K562 (cell line): ENCODE measurements around the gene DCAF11. TPM values are rescaled to one million over a fixed set of nuclear protein-coding genes. Genes with fewer than 3 reads are reported as not detected.

Source experiments
- ATAC-seq: fragments of 200-7000 bp; cut with Tn5 transposase; 3 replicates; pipeline ENCODE4 v1.9.1; 2020; ENCODE audit warnings: moderate library complexity
- BruUV-seq: library from RNA; stranded (reverse); fragments of 400-500 nt; replicated peaks from 2 replicates; lab custom pipeline; 2021; lab: Mats Ljungman, UMichigan
- CTCF ChIA-PET: fragments of 300-600 bp; formaldehyde crosslinking; extraction: SDS; loops from one replicate; lab custom pipeline; 2021; ENCODE audit warnings: low intra/inter-chr PET ratio; lab: Yijun Ruan, JAX
- POLR2A ChIA-PET: fragments of 300-600, 350-650 bp; sonication (Branson Sonifier 250); formaldehyde crosslinking; extraction: SDS; loops from one replicate; lab custom pipeline; 2021; ENCODE audit warnings: antibody characterized with exemption, inconsistent platforms; lab: Yijun Ruan, JAX
- DNase-seq, 4 experiments: peaks; one replicate each; pipeline versions ENCODE4 v3.0.0 to v3.0.0-alpha.2; 2011 to 2018; ENCODE audit warnings: low spot score in 3 of 4, mixed read lengths in 3 of 4; ENCODE audit errors: extremely low read depth in 1 of 4
- FAIRE-seq: peaks from 2 replicates; lab custom pipeline; 2011; peaks lifted over from hg19 to GRCh38; lab: Jason Lieb, UNC
- H2AFZ ChIP-seq: 2 replicates; pipeline ENCODE4 v1.6.0; 2011; ENCODE audit warnings: low read depth, low read length, control low read depth, inconsistent platforms
- H3K27ac ChIP-seq: fragments of 200-600 bp; 3 replicates; pipeline ENCODE4 v1.8.0; 2011; ENCODE audit warnings: low read depth, mild to moderate bottlenecking, control low read depth, inconsistent platforms, low read length, moderate library complexity, mixed read lengths; ENCODE audit errors: extremely low read depth
- H3K27me3 ChIP-seq, 2 experiments: fragments of 300-600 bp in 1 of 2; 2 replicates in 1 of 2; 3 replicates in 1 of 2; pipeline versions ENCODE4 v1.6.0 to v1.8.0; 2011; ENCODE audit warnings: inconsistent platforms in 2 of 2, low read length in 2 of 2, mild to moderate bottlenecking in 1 of 2, mixed read lengths in 1 of 2, moderate library complexity in 1 of 2; ENCODE audit not compliant: control insufficient read depth in 2 of 2, insufficient read depth in 2 of 2
- H3K36me3 ChIP-seq: fragments of 300-600 bp; 3 replicates; pipeline ENCODE4 v1.8.0; 2011; ENCODE audit warnings: mild to moderate bottlenecking, low read length, inconsistent platforms; ENCODE audit not compliant: control insufficient read depth, insufficient read depth
- H3K4me1 ChIP-seq, 2 experiments: fragments of 200-600 bp in 1 of 2; replicated peaks in 1 of 2; 2 replicates in 1 of 2; 3 replicates in 1 of 2; pipeline versions ENCODE4 v1.5.1 to v1.8.0; 2011; ENCODE audit warnings: inconsistent platforms in 2 of 2, low read length in 2 of 2, mild to moderate bottlenecking in 1 of 2, mixed read lengths in 1 of 2, moderate library complexity in 1 of 2; ENCODE audit not compliant: control insufficient read depth in 2 of 2, insufficient read depth in 2 of 2
- H3K4me2 ChIP-seq: 2 replicates; pipeline ENCODE4 v1.6.1; 2011; ENCODE audit warnings: low read length, control low read depth, inconsistent platforms, mixed read lengths; ENCODE audit not compliant: insufficient read depth
- H3K4me3 ChIP-seq: fragments of 200-600 bp; sonication (generic), shearing (Covaris generic); 2 replicates; pipeline ENCODE4 v1.5.1; 2016; ENCODE audit warnings: control low read depth, inconsistent platforms
- H3K79me2 ChIP-seq: fragments of 200-600 bp; 3 replicates; pipeline ENCODE4 v1.8.0; 2011; ENCODE audit warnings: low read length, inconsistent platforms; ENCODE audit not compliant: control insufficient read depth, insufficient read depth
- H3K9ac ChIP-seq, 2 experiments: 2 replicates each; pipeline versions ENCODE4 v1.6.0 to v1.6.1; 2011; ENCODE audit warnings: low read depth in 2 of 2, low read length in 2 of 2, control low read depth in 1 of 2, inconsistent platforms in 1 of 2, mild to moderate bottlenecking in 1 of 2, mixed read lengths in 1 of 2; ENCODE audit not compliant: insufficient read depth in 1 of 2
- H3K9me1 ChIP-seq: one replicate; pipeline ENCODE4 v1.6.0; 2011; ENCODE audit warnings: inconsistent platforms, mild to moderate bottlenecking, low read length, moderate library complexity; ENCODE audit not compliant: control insufficient read depth, insufficient read depth
- H3K9me3 ChIP-seq: replicated peaks from 2 replicates; pipeline ENCODE4 v1.5.1; 2011; ENCODE audit warnings: low read depth, low read length, inconsistent platforms; ENCODE audit not compliant: control insufficient read depth, insufficient read depth
- H4K20me1 ChIP-seq: replicated peaks from 2 replicates; pipeline ENCODE4 v1.6.1; 2011; ENCODE audit warnings: low read length, inconsistent platforms, mixed read lengths; ENCODE audit not compliant: control insufficient read depth, insufficient read depth
- ATF7 ChIP-seq: fragments of 450-650 bp; IDR thresholded peaks from 2 replicates; pipeline ENCODE4 v1.7.1; 2014; ENCODE audit warnings: mild to moderate bottlenecking, moderate library complexity
- BRF2 ChIP-seq: IDR thresholded peaks from 3 replicates; pipeline ENCODE4 v1.6.1; 2011; ENCODE audit warnings: borderline replicate concordance, mild to moderate bottlenecking; ENCODE audit not compliant: insufficient read length, insufficient read depth
- C11orf30 ChIP-seq: fragments of 450-650 bp; IDR thresholded peaks from 2 replicates; pipeline ENCODE4 v1.6.1; 2016; ENCODE audit warnings: low read depth, mild to moderate bottlenecking
- EP400 ChIP-seq: fragments of 450-650 bp; IDR thresholded peaks from 2 replicates; pipeline ENCODE4 v1.6.1; 2017; ENCODE audit warnings: antibody characterized with exemption, mild to moderate bottlenecking, moderate library complexity
- KHSRP ChIP-seq: fragments of 450-650 bp; IDR thresholded peaks from 2 replicates; pipeline ENCODE4 v1.6.1; 2017
- NFATC3 ChIP-seq: fragments of 450-650 bp; IDR thresholded peaks from 2 replicates; pipeline ENCODE4 v1.6.1; 2017; ENCODE audit warnings: mild to moderate bottlenecking
- PHF21A ChIP-seq: fragments of 450-650 bp; IDR thresholded peaks from 2 replicates; pipeline ENCODE4 v1.6.1; 2017; ENCODE audit warnings: low read depth, borderline replicate concordance
- SAFB ChIP-seq: fragments of 200-400 bp; formaldehyde crosslinking; IDR thresholded peaks from 2 replicates; pipeline ENCODE4 v1.6.1; 2017; ENCODE audit warnings: low read depth, low read length, borderline replicate concordance
- TEAD2 ChIP-seq: fragments of 450-650 bp; IDR thresholded peaks from 2 replicates; pipeline ENCODE4 v1.6.1; 2016; ENCODE audit warnings: missing genetic modification characterization, control low read depth, missing compliant biosample characterization
- ZC3H11A ChIP-seq: IDR thresholded peaks from 2 replicates; pipeline ENCODE4 v1.6.1; 2012; ENCODE audit warnings: low read depth, low read length, improper control_type of control experiment
- ZNF212 ChIP-seq: fragments of 450-650 bp; formaldehyde crosslinking; IDR thresholded peaks from 2 replicates; pipeline ENCODE4 v1.4.0; 2020; ENCODE audit warnings: mild to moderate bottlenecking
- WGBS: fragments of 100-300 bp; shearing (Covaris generic); methylation state at CpG from one replicate; pipeline ENCODE4 v1.1.6; 2016; ENCODE audit warnings: low coverage, mixed read lengths; ENCODE audit not compliant: insufficient coverage; ENCODE audit errors: missing lambda C conversion rate; 5-methylcytosine and 5-hydroxymethylcytosine counted together
- in situ Hi-C: fragments of 300-500 bp; cut with MboI; formaldehyde crosslinking; loops from 4 replicates; pipeline ENCODE4 v1.15.0; 2018; ENCODE audit warnings: inconsistent platforms, mixed read lengths
- intact Hi-C: fragments of 100-400 bp; cut with micrococcal nuclease; formaldehyde crosslinking; loops from 2 replicates; pipeline ENCODE4 v1.14.2; 2022
- polyA plus RNA-seq, 8 experiments: library from polyadenylated mRNA; depleted of rRNA in 4 of 8; stranded (reverse) in 5 of 8; unstranded in 3 of 8; fragments of >200 nt; fragmentation: Nextera tagmentation in 2 of 8; fragmentation: Illumina TruSeq in 1 of 8; extraction: Ambion mirVana in 2 of 8; extraction: Trizol in 1 of 8; gene quantifications; 2 replicates each; pipeline versions ENCODE4 v1.2.1 to v1.2.3, GENCODE V29; 2011 to 2014; ENCODE audit warnings: inconsistent platforms in 1 of 8, missing spikeins in 1 of 8
- total RNA-seq, 7 experiments: library from RNA; depleted of rRNA in 6 of 7; stranded (reverse); fragments of >200 nt in 6 of 7; fragmentation: Illumina TruSeq in 2 of 7; extraction: Trizol in 2 of 7; gene quantifications; 2 replicates each; pipeline versions ENCODE4 v1.2.1 to v1.2.3, GENCODE V29; 2011 to 2021; ENCODE audit warnings: low replicate concordance in 1 of 7
- TF ChIP-seq, protein P1 (sequence below): fragments of 450-650 bp; IDR thresholded peaks from 2 replicates; pipeline ENCODE4 v1.6.1; 2016; ENCODE audit warnings: mild to moderate bottlenecking
- TF ChIP-seq, protein P2 (sequence below): fragments of 250-450 bp; sonication (Bioruptor Pico); IDR thresholded peaks from 2 replicates; pipeline ENCODE4 v1.5.0; 2021

DCAF11 gene
- total and polyA plus RNA-seq, 9 of the 15 experiments (the other 6 are each of a cell fraction or from before 2014, with no cell fraction given): 8.5 to 46.2 (median 36.4) TPM

- no peak for TF ChIP-seq PHF21A
- TF ChIP-seq, protein P1, sequence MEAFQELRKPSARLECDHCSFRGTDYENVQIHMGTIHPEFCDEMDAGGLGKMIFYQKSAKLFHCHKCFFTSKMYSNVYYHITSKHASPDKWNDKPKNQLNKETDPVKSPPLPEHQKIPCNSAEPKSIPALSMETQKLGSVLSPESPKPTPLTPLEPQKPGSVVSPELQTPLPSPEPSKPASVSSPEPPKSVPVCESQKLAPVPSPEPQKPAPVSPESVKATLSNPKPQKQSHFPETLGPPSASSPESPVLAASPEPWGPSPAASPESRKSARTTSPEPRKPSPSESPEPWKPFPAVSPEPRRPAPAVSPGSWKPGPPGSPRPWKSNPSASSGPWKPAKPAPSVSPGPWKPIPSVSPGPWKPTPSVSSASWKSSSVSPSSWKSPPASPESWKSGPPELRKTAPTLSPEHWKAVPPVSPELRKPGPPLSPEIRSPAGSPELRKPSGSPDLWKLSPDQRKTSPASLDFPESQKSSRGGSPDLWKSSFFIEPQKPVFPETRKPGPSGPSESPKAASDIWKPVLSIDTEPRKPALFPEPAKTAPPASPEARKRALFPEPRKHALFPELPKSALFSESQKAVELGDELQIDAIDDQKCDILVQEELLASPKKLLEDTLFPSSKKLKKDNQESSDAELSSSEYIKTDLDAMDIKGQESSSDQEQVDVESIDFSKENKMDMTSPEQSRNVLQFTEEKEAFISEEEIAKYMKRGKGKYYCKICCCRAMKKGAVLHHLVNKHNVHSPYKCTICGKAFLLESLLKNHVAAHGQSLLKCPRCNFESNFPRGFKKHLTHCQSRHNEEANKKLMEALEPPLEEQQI: no peak
- TF ChIP-seq EP400: no peak
- TF ChIP-seq ATF7: no peak
- TF ChIP-seq C11orf30: no peak
Measured at GRCh38 chr14:24074625-24075484, 39.7 kb upstream of the DCAF11 start (continued).

DNA sequence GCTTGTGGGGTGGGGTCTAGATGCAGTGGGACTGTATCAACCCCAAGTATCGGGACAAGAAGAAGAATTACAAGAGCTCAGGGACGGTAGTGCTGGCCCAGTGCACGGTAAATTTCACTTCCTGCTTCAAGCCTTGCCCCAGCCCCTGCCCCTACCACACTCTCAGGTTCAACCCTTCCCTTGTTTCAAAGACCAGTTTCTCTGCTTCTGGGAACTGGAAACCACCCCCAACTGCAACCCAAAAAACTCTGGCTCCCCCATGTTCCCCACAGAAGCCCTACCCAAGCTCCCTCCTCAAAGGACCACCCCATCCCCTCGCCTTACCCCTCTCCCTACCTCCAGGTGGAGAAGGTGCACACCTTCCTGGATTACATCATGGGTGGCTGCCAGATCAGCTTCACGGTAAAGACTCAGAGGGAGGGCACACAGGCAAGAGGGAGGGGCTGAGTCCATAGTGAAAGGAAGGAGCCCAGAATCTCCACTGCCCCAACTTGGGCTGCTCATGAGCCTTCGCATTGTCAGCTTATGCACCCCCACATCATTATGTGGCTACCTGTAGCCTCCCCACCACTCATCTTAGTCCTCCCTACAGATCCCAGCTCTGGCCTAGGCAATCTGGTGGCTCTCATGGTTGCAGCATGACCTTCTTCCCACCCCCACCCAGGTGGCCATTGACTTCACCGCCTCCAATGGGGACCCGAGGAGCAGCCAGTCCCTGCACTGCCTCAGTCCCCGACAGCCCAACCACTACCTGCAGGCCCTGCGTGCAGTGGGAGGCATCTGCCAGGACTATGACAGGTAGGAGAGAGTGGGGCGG lies 38.9 kb upstream of the DCAF11 start:
- no peak for ATAC-seq
- Histone ChIP-seq H3K4me2 (no peak overlapping the region), H4K20me1 (no peaks in the 10 kb centered on the region), H3K9me1 (no peaks in the 10 kb centered on the region), H3K4me3 (no peak overlapping the region), H3K79me2 (no peaks in the 10 kb centered on the region), H3K36me3 (no peaks in the 10 kb centered on the region), H3K27ac (no peak overlapping the region), H3K9me3 (no peaks in the 10 kb centered on the region), H3K27me3 (peaks cover 0 to 19% of the 10 kb centered on the region in 2 experiments; a peak in 2 of 5 replicates), H3K4me1 (peaks cover 8 to 18% of the 10 kb centered on the region in 2 experiments), H2AFZ (no peak overlapping the region), H3K9ac (no peak overlapping the region; a peak in 1 of 4 replicates)
- no peak for FAIRE-seq
- WGBS: 41% methylated on average over 4 of the region's 11 CpGs
- no TSS peak for BruUV-seq
- POLR2A ChIA-PET: interaction anchor here (1.0 kb wide), 1 partner anchor 18 kb away, joined by 3 read pairs; the partner anchor contains the start of gene PCK2
- CTCF ChIA-PET: no interaction called here
- in situ Hi-C loops (no loop called here), intact Hi-C loops (no loop called here)
- DNase-seq: no peak
- TF ChIP-seq BRF2: no peak
- no peak for TF ChIP-seq ZC3H11A
- TF ChIP-seq, protein P2, sequence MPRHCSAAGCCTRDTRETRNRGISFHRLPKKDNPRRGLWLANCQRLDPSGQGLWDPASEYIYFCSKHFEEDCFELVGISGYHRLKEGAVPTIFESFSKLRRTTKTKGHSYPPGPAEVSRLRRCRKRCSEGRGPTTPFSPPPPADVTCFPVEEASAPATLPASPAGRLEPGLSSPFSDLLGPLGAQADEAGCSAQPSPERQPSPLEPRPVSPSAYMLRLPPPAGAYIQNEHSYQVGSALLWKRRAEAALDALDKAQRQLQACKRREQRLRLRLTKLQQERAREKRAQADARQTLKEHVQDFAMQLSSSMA (CRISPR knock-in tag): no peak
- no peak for TF ChIP-seq TEAD2
- TF ChIP-seq SAFB: no peak
- no peak for TF ChIP-seq ZNF212
- TF ChIP-seq KHSRP: no peak
- TF ChIP-seq NFATC3: no peak
